DMS 273 treated with DMSO at 0.1 percent for 48 hours (cell line): ENCODE results near the gene CD14.
"Not testable (repeated sequence)": the region's sequence is repeated elsewhere in the genome, so short reads cannot be mapped to it uniquely, and the experiment has no call there.

Source experiments
- DNase-seq: peaks from one replicate; lab custom pipeline; 2025; lab: John Stamatoyannopoulos, UW

The CD14 gene

DNA sequence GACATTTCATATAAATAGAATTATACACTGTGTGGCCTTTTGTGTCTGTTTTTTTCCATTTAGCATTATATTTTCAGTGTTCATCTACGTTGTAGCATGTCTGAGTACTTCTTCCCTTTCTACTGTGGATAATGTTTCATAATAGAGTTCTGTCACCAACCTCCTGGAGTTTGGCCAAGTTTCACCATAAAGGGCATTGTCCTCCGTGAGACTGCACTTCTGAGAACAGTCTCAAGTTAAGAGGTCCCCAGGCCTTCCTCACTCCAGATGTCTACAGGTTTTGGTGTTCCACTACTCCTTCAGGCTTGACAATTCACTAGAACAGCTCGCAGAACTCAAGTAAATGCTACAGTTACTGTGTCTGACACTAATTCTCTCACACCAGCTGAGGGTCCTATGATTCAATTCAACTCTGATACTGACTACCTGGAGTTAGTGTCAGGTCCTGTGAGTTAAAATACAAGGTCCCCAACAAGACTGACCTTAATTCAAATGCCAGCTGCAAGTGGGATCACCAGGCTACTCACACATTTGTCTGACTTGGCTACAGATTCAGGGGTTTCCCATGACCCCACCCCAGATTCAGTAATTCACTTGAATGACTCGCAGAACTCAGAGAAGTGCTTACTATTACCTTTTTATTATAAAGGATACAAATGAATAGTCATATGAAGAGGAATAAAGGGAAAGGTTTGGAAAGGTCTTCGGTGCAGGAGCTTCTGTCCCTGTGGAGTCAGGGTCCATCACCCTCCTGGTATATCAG, 37.3 kb downstream of the CD14 start:
- no peak for DNase-seq

DNA sequence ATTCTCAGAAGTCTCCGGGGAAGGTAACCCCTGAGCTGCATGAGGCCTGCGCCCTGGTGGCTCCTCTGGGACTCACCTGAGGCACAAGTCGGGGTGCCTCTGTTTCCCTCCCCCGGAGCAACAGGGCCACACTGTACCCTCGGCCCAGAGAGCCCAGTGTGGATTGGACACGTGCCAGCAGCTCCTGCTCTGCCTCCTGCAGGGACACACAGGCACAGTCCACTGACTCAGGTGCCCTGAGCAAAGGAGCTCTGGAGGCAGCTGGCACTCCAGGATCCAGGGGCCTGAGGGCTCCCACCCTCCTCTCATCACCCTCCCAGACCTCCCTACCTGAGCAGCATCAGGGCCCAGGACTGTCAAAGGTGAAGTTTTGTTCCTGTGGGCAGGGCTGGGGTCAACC, 38.8 kb downstream of the CD14 start:
- DNase-seq = no peak

DNA sequence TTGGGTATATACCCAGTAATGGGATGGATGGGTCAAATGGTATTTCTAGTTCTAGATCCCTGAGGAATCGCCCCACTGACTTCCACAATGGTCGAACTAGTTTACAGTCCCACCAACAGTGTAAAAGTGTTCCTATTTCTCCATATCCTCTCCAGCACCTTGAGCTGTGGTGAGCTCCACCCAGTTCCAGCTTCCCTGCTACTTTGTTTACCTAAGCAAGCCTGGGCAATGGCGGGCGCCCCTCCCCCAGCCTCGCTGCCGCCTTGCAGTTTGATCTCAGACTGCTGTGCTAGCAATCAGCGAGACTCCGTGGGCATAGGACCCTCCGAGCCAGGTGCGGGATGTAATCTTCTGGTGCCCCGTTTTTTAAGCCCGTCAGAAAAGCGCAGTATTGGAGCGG, 39.9 kb downstream of the CD14 start:
- DNase-seq = not testable (repeated sequence)

DNA sequence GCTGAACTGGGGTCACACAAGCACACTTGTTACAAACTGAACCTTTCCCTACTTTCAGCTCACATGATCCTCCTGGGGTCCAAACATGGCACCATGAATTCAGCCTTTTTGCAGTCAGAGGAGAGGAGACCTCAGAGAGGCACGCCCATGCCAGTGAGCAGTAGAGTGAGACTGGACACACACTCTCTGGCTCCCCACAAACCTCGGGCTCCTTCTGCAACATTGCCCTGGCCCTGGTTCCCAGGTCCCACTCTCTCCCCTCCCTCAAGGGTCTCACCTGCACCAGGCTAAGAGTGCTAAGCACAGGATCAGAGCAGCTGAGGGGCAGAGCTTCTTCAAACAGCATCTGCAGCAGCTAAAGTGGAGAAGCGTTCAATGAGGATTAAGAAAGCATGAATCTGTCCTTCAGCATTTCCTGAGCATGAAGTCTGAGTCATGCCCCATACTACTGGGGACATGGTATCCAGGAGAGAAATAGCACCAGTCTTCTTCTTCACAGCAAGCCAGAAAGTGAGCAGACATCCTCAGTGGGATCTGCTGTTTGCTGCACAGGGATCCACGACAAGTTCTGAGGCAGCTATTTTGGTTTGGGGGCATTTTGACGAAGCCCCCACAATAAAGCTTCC, 41.1 kb downstream of the CD14 start:
- DNase-seq = no peak

DNA sequence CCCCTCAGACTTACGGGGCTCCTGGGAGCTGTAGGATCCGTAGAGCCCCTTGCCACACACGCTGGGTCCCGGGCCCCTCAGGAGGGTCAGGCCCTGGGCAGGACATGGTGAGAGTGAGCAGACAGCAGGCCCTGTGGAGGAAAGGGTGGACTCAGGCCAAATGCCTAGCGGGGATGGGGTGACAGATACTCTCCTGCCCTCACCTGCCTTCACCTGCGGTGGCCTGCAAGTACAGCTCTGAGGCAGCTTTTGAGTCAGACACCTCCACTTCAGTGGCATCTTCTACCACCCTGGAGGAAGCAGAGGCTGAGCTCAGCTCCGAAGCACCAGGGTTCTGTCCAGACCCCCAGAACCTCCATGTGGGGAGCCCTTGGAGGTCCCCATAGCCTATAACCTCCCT, 42.1 kb downstream of the CD14 start:
- no peak for DNase-seq

- DNase-seq = no peak
These were observed 44.5 kb downstream of the CD14 start for GRCh38 chr5:140588311-140589070.

- DNase-seq = no peak
These were observed 45.5 kb downstream of the CD14 start for GRCh38 chr5:140587495-140587894.
